Measurements from ENCODE around the gene GPATCH4.

GPATCH4 gene

GRCh38 chr1:156547434-156547833, 53.8 kb downstream of the GPATCH4 start:
- DNase-seq (ENCODE audit: low spot score): no peak

GRCh38 chr1:156546267-156546666, 55.0 kb downstream of the GPATCH4 start:
- DNase-seq (ENCODE audit: low spot score): no peak

GRCh38 chr1:156544592-156545102, 56.6 kb downstream of the GPATCH4 start:
- DNase-seq (ENCODE audit: low spot score): peak; percentile 12
